Measurements from ENCODE around the gene FNTB.

GRCh38 chr14:64943556-64943955 lies 43.1 kb upstream of the FNTB start:
- TF ChIP-seq CTCF (IDR thresholded peaks at IDR 0.05) (no peak), POLR2A (IDR thresholded peaks at IDR 0.05) (no peak)
